ENCODE measurements around the gene SMOC2.

SMOC2 gene

DNA sequence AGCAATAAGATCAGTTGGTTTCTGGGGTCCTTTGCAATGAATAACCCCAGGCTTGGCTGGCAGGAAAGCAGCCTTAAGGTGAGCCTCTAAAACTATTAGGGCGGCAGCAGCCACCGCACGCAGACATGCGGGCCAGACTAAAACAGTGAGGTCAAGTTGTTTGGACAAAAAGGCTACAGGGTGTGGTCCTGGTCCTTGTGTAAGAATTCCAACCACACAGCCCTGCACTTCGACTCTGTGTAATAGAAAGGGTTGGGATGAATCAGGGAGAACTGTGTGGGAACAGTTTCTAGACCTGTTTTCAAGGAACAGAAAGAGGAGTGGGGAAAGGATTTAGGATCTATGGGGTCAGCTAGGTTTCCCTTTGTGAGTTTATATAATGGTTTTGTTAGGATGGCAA is 237.6 kb downstream of the SMOC2 start:
- H3K36me3 ChIP-seq (replicated peaks; ENCODE audit: low read depth, low read length): no peaks in the 10 kb centered on the region
- no peaks in the 10 kb centered on the region for H3K27me3 ChIP-seq (ENCODE audit: low read depth, low read length)
- H3K4me1 ChIP-seq (ENCODE audit: low read length): no peaks in the 10 kb centered on the region
- H4K20me1 ChIP-seq (ENCODE audit: insufficient read depth, low read length): no peaks in the 10 kb centered on the region
- H3K27ac ChIP-seq (ENCODE audit: low read length): no peak overlapping the region
- no peaks in the 10 kb centered on the region for H3K79me2 ChIP-seq (ENCODE audit: low read length)
- H3K4me3 ChIP-seq (ENCODE audit: low read length): no peak overlapping the region
- H2AFZ ChIP-seq (ENCODE audit: low read depth, low read length): no peak overlapping the region
- H3K4me2 ChIP-seq (ENCODE audit: low read length): no peak overlapping the region
- H3K9ac ChIP-seq (ENCODE audit: low read length): no peak overlapping the region
- H3K9me3 ChIP-seq (ENCODE audit: insufficient read depth, low read length): no peaks in the 10 kb centered on the region
- TF ChIP-seq, protein P1, sequence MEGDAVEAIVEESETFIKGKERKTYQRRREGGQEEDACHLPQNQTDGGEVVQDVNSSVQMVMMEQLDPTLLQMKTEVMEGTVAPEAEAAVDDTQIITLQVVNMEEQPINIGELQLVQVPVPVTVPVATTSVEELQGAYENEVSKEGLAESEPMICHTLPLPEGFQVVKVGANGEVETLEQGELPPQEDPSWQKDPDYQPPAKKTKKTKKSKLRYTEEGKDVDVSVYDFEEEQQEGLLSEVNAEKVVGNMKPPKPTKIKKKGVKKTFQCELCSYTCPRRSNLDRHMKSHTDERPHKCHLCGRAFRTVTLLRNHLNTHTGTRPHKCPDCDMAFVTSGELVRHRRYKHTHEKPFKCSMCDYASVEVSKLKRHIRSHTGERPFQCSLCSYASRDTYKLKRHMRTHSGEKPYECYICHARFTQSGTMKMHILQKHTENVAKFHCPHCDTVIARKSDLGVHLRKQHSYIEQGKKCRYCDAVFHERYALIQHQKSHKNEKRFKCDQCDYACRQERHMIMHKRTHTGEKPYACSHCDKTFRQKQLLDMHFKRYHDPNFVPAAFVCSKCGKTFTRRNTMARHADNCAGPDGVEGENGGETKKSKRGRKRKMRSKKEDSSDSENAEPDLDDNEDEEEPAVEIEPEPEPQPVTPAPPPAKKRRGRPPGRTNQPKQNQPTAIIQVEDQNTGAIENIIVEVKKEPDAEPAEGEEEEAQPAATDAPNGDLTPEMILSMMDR (IDR thresholded peaks at IDR 0.05; ENCODE audit: low read depth, low read length): no peak
- TF ChIP-seq EZH2phosphoT487 (IDR thresholded peaks at IDR 0.05; ENCODE audit: low read depth): no peak

DNA sequence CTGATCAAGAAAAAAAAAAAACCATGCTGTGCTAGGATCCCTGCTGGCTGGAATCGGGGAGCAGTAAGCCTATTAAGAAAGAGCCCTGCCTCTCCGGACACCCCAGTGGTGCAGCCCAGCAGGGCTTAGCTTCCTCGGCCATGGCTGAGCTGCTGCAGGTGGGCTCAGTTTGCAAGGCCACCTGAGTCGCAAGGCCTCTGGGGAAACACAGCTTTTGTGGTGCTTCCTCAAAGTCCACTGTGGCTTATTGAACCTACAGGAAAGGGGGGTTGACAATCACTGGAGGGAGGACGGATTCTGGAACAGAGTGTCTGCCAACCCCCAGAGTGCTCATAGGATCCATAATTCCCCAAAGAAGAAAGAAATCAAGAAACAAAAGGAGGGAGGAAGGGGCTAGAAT is 240.8 kb downstream of the SMOC2 start:
- Histone ChIP-seq H3K27ac (ENCODE audit: low read length) (no peak overlapping the region), H3K36me3 (replicated peaks; ENCODE audit: low read depth, low read length) (no peaks in the 10 kb centered on the region), H3K79me2 (ENCODE audit: low read length) (no peaks in the 10 kb centered on the region), H3K4me3 (ENCODE audit: low read length) (no peak overlapping the region), H2AFZ (ENCODE audit: low read depth, low read length) (no peak overlapping the region), H3K4me2 (ENCODE audit: low read length) (no peak overlapping the region), H4K20me1 (ENCODE audit: insufficient read depth, low read length) (no peaks in the 10 kb centered on the region), H3K4me1 (ENCODE audit: low read length) (no peaks in the 10 kb centered on the region), H3K9ac (ENCODE audit: low read length) (no peak overlapping the region), H3K9me3 (ENCODE audit: insufficient read depth, low read length) (no peaks in the 10 kb centered on the region), H3K27me3 (ENCODE audit: low read depth, low read length) (no peaks in the 10 kb centered on the region)
- TF ChIP-seq, protein P1 (IDR thresholded peaks at IDR 0.05; ENCODE audit: low read depth, low read length): no peak
- TF ChIP-seq EZH2phosphoT487 (IDR thresholded peaks at IDR 0.05; ENCODE audit: low read depth): no peak

GRCh38 chr6:168683621-168684020 is 242.6 kb downstream of the SMOC2 start:
- Histone ChIP-seq H3K27me3 (ENCODE audit: low read depth, low read length) (no peaks in the 10 kb centered on the region), H3K27ac (ENCODE audit: low read length) (no peak overlapping the region), H3K79me2 (ENCODE audit: low read length) (no peaks in the 10 kb centered on the region), H3K9ac (ENCODE audit: low read length) (no peak overlapping the region), H4K20me1 (ENCODE audit: insufficient read depth, low read length) (no peaks in the 10 kb centered on the region), H3K36me3 (replicated peaks; ENCODE audit: low read depth, low read length) (no peaks in the 10 kb centered on the region), H3K4me2 (ENCODE audit: low read length) (no peak overlapping the region), H2AFZ (ENCODE audit: low read depth, low read length) (no peak overlapping the region), H3K9me3 (ENCODE audit: insufficient read depth, low read length) (no peaks in the 10 kb centered on the region), H3K4me3 (ENCODE audit: low read length) (no peak overlapping the region), H3K4me1 (ENCODE audit: low read length) (no peaks in the 10 kb centered on the region)
- TF ChIP-seq EZH2phosphoT487 (IDR thresholded peaks at IDR 0.05; ENCODE audit: low read depth): no peak
- TF ChIP-seq, protein P1 (IDR thresholded peaks at IDR 0.05; ENCODE audit: low read depth, low read length): no peak

DNA sequence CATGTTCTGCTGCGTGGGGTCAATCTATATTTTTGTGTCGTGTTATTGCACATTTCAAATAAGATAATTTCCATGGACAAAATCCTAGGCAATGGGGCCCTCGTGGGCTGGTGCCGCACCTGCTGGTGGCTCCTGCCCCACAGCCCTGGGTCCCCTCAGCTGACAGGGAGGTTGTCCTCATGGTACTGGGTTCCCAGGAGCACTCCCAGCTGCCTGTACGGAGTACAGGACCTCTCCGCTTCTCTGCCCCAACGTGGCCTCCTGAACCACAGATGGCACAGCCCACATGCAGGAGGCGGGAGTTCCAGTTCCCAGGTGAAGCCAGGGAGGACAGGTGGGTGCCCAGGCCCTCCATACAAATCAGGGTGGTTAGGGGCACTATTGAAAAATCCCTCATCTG is 243.5 kb downstream of the SMOC2 start:
- H3K4me3 ChIP-seq (ENCODE audit: low read length): no peak overlapping the region
- H3K9me3 ChIP-seq (ENCODE audit: insufficient read depth, low read length): no peaks in the 10 kb centered on the region
- H3K27ac ChIP-seq (ENCODE audit: low read length): no peak overlapping the region
- no peaks in the 10 kb centered on the region for H3K79me2 ChIP-seq (ENCODE audit: low read length)
- no peaks in the 10 kb centered on the region for H3K4me1 ChIP-seq (ENCODE audit: low read length)
- H4K20me1 ChIP-seq (ENCODE audit: insufficient read depth, low read length): no peaks in the 10 kb centered on the region
- no peak overlapping the region for H3K9ac ChIP-seq (ENCODE audit: low read length)
- no peak overlapping the region for H2AFZ ChIP-seq (ENCODE audit: low read depth, low read length)
- no peaks in the 10 kb centered on the region for H3K27me3 ChIP-seq (ENCODE audit: low read depth, low read length)
- H3K36me3 ChIP-seq (replicated peaks; ENCODE audit: low read depth, low read length): no peaks in the 10 kb centered on the region
- no peak overlapping the region for H3K4me2 ChIP-seq (ENCODE audit: low read length)
- TF ChIP-seq, protein P1 (IDR thresholded peaks at IDR 0.05; ENCODE audit: low read depth, low read length): no peak
- no peak for TF ChIP-seq EZH2phosphoT487 (IDR thresholded peaks at IDR 0.05; ENCODE audit: low read depth)

All from OCI-LY3 (cell line).